ENCODE results near the gene AGR2. TPM values are rescaled to one million over a fixed set of nuclear protein-coding genes. Genes with fewer than 3 reads are reported as not detected.
A peak's percentile ranks its signal among the peaks of the same experiment; 100 is the strongest.
"Not testable (repeated sequence)": the region's sequence is repeated elsewhere in the genome, so short reads cannot be mapped to it uniquely, and the experiment has no call there.

The AGR2 gene
- polyA plus RNA-seq, 5 donors: 65.3 to 124 (median 110) TPM

GRCh38 chr7:16776053-16776452 lies 28.7 kb downstream of the AGR2 start:
- no peak for DNase-seq

- DNase-seq: no peak
Observed at GRCh38 chr7:16774986-16775385, 29.8 kb downstream of the AGR2 start.

DNA sequence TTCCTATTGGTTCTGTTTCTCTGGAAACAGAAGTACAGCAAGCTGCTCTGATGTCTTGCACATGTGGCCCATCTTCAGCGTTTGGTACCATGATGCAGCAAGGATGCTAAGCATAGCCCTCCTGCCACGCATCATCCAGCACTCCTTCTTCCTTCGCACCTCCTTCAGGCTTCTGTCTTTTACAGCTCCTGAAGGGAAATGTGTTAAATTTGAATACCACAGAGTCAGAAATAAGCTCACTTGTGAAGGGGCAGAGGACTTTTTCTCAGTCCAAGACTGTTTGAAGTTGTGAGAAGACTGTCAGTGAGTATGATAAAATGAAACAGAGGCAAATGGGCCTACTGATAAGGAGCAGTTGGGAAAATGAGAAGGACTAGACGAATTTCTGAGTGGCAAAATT lies 30.5 kb downstream of the AGR2 start:
- no peak for DNase-seq

GRCh38 chr7:16773884-16774283 lies 30.9 kb downstream of the AGR2 start:
- DNase-seq: no peak

- no peak for DNase-seq
Observed at GRCh38 chr7:16773326-16773725, 31.5 kb downstream of the AGR2 start.

GRCh38 chr7:16770657-16771329 lies 34.0 kb downstream of the AGR2 start:
- no peak for DNase-seq

DNA sequence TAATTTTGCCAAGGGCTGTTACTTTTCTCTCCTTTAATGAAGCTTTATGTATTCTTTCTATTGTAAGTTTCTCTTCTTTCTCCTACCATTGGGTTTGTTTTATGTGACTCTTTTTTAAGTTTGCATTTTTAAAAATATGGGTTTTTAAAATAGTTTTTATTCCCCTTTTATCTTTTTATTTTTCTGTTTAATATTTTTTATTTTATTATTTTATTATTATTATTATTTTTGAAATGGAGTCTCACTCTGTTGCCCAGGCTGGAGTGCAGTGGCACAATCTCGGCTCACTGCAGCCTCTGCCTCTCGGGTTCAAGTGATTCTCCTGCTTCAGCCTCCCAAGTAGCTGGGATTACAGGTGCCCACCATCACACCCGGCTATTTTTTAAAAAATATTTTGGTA lies 34.8 kb downstream of the AGR2 start:
- DNase-seq: not testable (repeated sequence)

- DNase-seq: no peak
Observed at GRCh38 chr7:16765436-16765859, 39.4 kb downstream of the AGR2 start.

DNA sequence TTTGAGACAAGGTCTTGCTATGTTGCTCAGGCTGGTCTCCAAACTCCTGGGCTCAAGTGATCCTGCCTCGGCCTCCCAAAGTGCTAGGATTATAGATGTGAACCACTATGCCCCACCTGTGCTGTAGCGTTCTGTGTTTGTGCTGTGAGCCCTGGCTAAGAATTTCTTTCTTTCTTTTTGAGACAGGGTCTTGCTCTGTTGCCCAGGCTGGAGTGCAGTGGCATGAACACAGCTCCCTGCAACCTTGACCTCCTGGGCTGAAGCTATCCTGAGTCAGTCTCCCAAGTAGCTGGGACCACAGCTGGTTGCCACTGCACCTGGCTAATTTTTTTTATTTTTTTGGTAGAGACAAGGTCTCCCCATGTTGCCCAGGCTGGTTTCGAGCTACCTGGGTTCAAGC lies 39.9 kb downstream of the AGR2 start:
- DNase-seq: no peak

DNA sequence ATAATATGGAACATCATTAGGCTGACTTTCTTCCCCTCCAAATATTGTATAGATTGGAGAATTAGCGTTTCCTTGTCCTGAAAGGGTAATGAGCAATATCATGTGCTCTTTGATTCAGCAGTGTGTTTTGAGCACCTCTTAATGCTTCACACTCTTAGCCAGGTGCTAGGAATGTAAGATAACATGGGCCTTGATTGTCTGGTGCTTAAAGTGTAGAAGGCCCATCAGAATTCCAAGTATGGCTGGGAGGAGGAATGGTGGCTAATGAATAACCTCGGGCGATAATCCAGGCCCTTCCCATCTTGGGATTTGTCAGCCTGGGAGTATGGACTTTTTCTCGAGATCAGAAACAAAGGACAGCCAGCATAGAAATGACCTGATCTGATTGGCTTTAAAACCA lies 42.6 kb downstream of the AGR2 start:
- DNase-seq: no peak

DNA sequence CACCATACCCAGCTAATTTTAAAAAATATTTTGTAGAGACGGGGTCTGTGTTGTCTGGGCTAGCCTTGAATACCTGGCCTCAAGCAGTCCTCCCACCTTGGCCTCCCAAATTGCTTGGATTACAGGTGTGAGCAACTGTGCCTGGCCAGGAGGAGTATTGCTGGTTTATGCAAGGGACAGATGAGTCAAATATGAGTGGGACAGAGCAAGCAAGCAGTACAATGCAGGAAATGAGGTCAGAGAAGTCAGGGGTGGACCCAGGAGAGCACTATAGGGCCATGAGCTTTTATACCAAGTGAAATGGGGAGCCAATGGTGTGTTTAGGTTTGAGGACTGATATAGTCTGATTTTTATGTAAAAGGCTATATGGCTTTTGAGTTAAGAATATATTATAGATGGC lies 45.0 kb downstream of the AGR2 start:
- DNase-seq: no peak

DNA sequence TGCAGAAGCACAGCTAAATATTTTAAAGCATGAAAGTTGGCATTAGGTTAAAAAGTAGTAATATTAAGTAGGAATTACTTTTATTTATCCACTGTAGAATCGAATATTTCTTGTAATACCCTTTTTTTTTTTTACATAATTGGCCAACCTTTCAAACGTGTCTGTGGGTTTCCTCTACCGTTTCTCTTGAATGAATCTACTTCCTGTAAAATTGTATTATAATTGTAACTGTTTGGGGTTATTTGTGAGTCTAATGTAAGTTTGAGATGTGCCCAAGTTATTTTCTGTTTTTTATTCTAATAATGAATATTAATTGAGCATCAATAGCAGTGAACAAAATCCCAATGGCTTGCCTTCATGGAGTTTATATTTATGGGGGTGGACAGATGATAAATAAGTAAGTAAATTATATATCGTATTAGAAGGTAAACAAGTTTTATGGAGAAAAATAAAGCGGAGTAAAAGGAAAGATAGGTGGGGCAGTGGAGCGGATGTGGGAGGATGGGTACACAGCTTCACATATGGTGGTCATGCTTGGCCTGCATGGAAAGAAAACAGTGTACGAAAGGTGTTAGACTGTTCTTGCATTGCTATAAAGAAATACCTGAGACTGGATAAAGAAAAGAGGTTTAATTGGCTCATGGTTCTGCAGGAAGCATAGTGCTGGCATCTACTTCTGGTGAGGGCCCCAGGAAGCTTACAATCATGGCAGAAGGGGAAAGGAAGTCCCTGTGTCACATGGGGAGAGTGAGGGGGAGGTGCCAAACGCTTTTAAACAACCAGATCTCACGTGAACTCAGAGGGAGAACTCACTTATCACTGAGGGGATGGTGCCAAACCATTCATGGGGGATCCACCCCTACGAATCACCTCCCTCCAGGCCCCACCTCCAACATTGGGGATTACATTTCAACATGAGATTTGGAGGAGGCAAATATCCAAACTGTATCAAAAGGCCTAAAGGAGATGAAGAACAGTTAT lies 45.9 kb downstream of the AGR2 start:
- DNase-seq: no peak

DNA sequence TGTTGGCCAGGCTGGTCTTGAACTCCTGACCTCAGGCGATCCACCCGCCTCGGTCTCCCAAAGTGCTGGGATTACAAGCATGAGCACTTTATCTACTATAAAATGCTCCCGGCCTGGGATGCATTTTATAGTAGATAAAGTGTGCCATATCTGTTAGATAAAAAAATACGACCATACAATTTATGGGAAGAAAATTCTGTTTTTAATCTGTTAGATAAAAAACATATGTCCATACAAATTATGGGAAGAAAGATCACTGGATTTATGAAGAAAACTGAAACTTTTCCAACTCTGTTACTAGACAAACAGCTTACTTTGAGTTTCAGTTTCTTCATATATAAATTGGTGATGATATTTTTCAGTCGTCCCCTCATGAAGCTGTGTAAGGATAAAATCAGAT lies 46.8 kb downstream of the AGR2 start:
- no peak for DNase-seq

GRCh38 chr7:16755397-16755796 lies 49.4 kb downstream of the AGR2 start:
- peak in 1 of 2 donors; percentile 20 for DNase-seq

DNA sequence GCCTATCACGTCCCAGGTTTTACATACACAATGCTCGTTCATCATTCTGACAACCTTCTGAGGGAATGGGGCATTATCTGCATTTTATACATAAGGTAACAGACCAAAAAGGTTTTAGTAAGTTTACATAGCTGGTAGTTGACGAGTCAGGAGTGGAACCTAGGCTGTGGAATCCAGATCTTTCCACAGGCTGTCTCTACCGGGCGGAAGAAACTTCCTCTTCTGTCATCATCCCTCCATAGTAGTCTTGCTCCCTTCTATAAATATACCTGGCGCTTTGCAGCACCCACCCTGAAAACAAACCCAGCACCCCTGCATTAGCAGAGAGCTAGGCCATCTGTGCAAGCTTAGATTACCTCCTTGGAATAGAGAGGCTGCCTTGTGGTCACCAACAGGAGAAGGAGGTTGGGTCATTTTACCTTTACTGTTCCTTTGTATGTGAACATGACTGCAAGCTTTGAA lies 49.9 kb downstream of the AGR2 start:
- no peak for DNase-seq

- peak; percentile 36 to 42 for DNase-seq
Observed at GRCh38 chr7:16753932-16754855, 50.6 kb downstream of the AGR2 start.

GRCh38 chr7:16753102-16753931 lies 51.5 kb downstream of the AGR2 start, which contains the start of gene TSPAN13:
TSS of gene TSPAN13 (plus strand) at chr7:16753755. CDS start at chr7:16753968, 213 bp downstream.
- peak; percentile 77 to 85 for DNase-seq

DNA sequence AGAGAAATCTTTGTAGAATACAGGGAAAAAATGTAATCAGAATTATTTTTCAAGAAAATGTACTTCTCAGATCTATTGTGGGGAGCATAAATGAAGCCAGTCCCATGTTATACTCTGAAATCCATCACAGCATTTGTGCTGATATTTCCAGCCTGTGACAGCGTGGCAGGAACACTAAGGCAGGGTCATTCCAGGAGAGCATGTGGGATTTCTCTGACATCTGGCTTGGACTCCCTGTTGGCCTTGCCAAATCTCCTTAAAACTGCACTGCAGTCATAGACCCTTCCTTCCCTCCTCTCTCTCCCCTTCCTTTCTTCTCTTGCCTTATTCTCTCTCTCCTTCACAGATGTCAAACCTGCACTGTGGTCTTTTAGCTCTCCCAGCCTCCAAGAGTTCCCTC lies 57.7 kb downstream of the AGR2 start:
- peak; percentile 60 to 67 for DNase-seq

GRCh38 chr7:16745645-16746044 lies 59.2 kb downstream of the AGR2 start:
- DNase-seq: no peak

DNA sequence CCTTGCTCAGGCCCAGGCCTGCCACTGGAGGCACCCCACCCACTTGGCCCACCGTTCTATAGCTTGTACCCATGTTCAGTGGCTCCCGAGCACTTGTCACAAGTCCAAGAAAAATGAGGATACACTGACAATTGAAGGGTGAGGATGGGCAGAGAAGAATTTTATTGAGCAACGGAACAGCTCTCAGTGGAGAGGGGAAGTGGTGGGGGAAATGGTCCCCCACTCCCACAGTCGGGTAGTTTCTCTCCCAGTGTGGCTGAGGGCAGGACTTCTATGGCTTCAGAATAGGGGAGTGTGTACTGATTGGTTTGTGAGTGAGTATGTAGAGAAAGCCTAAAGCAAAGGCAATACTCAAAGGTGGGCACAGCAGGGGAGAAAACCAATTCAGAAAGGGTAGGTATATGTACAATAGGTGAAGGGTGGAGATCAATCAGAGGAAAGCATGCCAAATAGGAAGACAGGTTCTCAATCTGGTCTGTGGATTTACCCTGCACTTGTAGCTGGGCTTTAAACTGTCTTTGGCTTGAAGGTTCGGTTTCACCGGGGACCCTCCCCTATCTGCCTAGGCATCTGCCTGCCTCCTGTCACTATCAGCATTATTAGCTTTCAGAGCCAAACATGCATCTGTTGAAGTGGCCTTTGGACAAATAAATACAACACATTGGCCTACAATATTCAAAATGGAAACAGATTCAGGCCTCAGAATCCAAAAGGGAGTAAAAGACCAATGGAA lies 60.1 kb downstream of the AGR2 start:
- no peak for DNase-seq
